OCI-LY7 (cell line): ENCODE measurements around the gene UBE2J2. TPM values are rescaled to one million over a fixed set of nuclear protein-coding genes. Genes with fewer than 3 reads are reported as not detected.

Experiments
- BruUV-seq: library from RNA; stranded (reverse); fragments of 400-500 nt; replicated peaks from 2 replicates; lab custom pipeline; 2021; lab: Mats Ljungman, UMichigan
- CTCF ChIA-PET: fragments of 300-600 bp; sonication (Branson Sonifier 250); formaldehyde crosslinking; loops from one replicate; lab custom pipeline; 2022; ENCODE audit warnings: antibody characterized with exemption; ENCODE audit not compliant: unreplicated experiment; lab: Charles Lee
- POLR2A ChIA-PET: fragments of 300-600 bp; sonication (Branson Sonifier 250); formaldehyde crosslinking; loops from one replicate; lab custom pipeline; 2022; ENCODE audit warnings: antibody characterized with exemption; lab: Charles Lee
- DNase-seq: peaks from one replicate; pipeline ENCODE4 v3.0.0-alpha.2; 2015; ENCODE audit warnings: low spot score
- H2AFZ ChIP-seq: fragments of 200-600 bp; sonication (generic), shearing (Covaris generic); 2 replicates; pipeline ENCODE4 v1.6.1; 2014; ENCODE audit warnings: mild to moderate bottlenecking, antibody characterized with exemption, low read length, moderate library complexity
- H3K27ac ChIP-seq: fragments of 200-600 bp; sonication (generic); 2 replicates; pipeline ENCODE4 v1.5.1; 2014; ENCODE audit warnings: mixed run types, low read depth, mild to moderate bottlenecking, moderate library complexity, low read length, inconsistent platforms; ENCODE audit not compliant: poor library complexity, severe bottlenecking
- H3K36me3 ChIP-seq: fragments of 200-600 bp; sonication (generic); 2 replicates; pipeline ENCODE4 v1.6.1; 2014; ENCODE audit warnings: mild to moderate bottlenecking, antibody characterized with exemption, low read length, moderate library complexity, mixed read lengths; ENCODE audit not compliant: insufficient read depth
- H3K4me1 ChIP-seq: fragments of 200-600 bp; sonication (generic); 2 replicates; pipeline ENCODE4 v1.5.1; 2014; ENCODE audit warnings: mild to moderate bottlenecking, low read length; ENCODE audit not compliant: insufficient read depth, poor library complexity, severe bottlenecking
- H3K4me2 ChIP-seq: fragments of 200-600 bp; sonication (generic); 2 replicates; pipeline ENCODE4 v1.6.1; 2014; ENCODE audit warnings: mild to moderate bottlenecking, low read length
- H3K4me3 ChIP-seq: fragments of 200-600 bp; sonication (generic); 2 replicates; pipeline ENCODE4 v1.5.1; 2014; ENCODE audit warnings: mild to moderate bottlenecking, low read depth, low read length; ENCODE audit not compliant: poor library complexity, severe bottlenecking
- H3K79me2 ChIP-seq: fragments of 200-600 bp; sonication (generic); 2 replicates; pipeline ENCODE4 v1.6.1; 2016; ENCODE audit warnings: low read depth, mild to moderate bottlenecking, low read length, moderate library complexity, mixed read lengths; ENCODE audit not compliant: insufficient read depth
- H3K9me2 ChIP-seq: fragments of 200-600 bp; sonication (generic); 2 replicates; pipeline ENCODE4 v1.6.1; 2016; ENCODE audit warnings: mild to moderate bottlenecking, low read length, mixed read lengths; ENCODE audit not compliant: insufficient read depth
- H3K9me3 ChIP-seq: fragments of 200-600 bp; sonication (generic); 2 replicates; pipeline ENCODE4 v1.6.1; 2014; ENCODE audit warnings: mild to moderate bottlenecking, mixed run types, low read length, mixed read lengths
- H4K20me1 ChIP-seq: fragments of 200-600 bp; sonication (generic); 2 replicates; pipeline ENCODE4 v1.6.1; 2014; ENCODE audit warnings: mild to moderate bottlenecking, antibody characterized with exemption, low read length, moderate library complexity, mixed read lengths; ENCODE audit not compliant: insufficient read depth
- EZH2phosphoT487 ChIP-seq: fragments of 200-600 bp; sonication (generic); IDR thresholded peaks from 2 replicates; pipeline ENCODE4 v1.6.1; 2018; ENCODE audit warnings: low read depth, borderline replicate concordance, mild to moderate bottlenecking, mixed run types, antibody characterized with exemption, low read length, moderate library complexity, mixed read lengths
- intact Hi-C: fragments of 100-400 bp; cut with micrococcal nuclease; formaldehyde crosslinking; loops from one replicate; pipeline ENCODE4 v1.10.0; 2022; ENCODE audit not compliant: unreplicated experiment
- total RNA-seq, 2 experiments: library from RNA; depleted of rRNA in 1 of 2; stranded (reverse); fragments of >200 nt in 1 of 2; shearing (Covaris generic) in 1 of 2; gene quantifications; 2 replicates each; pipeline ENCODE4 v1.2.3, GENCODE V29; 2014 to 2022
- TF ChIP-seq, protein P1 (sequence below): fragments of 200-600 bp; sonication (generic); conservative IDR thresholded peaks from 2 replicates; pipeline ENCODE4 v1.5.1; 2014; ENCODE audit warnings: mild to moderate bottlenecking, antibody characterized with exemption, low read length, moderate library complexity, mixed read lengths

UBE2J2 gene
- total RNA-seq, 2 experiments from 2014 or later, result 69.2 to 88.7 TPM

DNA sequence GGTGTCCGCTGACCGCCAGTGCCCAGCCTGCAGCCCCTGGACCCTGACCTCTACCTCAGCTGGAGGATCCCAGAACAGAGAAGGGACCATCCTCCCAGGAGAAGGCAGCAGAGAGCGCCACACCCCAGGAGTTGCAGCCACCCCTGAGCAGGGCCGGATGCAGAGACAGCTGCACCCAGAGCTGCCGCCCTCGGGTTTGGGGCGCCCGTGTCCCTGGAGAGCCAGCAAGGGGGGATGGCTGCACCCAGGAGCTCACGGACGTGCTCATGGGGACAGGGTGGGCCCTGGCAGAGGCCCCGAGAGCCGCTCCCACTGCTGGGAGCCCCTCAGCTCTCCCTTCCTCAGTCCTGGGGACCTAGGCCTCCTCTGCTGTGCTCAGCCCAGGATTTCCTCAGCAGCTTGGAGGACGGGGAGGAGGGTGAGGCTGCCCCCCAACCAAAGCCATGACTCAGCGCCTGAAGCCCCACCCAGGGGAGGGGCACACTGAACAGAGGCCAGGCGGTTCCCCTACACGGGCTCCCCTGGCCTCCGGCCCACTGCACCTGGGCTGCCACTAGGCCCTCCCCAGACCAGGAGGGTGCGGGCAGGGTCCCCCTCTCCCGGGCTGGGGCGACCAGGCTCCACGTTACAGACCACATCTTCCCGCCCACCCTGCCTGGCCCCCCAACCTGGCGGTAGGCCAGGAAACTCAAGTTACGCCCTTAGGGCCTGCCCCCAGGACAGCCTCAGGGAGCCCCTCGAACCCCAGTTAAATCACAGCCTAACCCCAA is 31.8 kb upstream of the UBE2J2 start:
- peaks cover 35% of the 10 kb centered on the region for H3K4me1 ChIP-seq
- H3K27ac ChIP-seq, result peak overlapping the region; percentile 21
- H3K36me3 ChIP-seq, result peaks cover 12% of the 10 kb centered on the region; the same call in 1 of the 2 replicates
- DNase-seq, result peak; percentile 55
- H3K4me2 ChIP-seq, result peak overlapping the region; percentile 99
- intact Hi-C loops, result loop anchor here (5.0 kb wide), 3 partner anchors 73 to 273 kb away; partner anchors contain the start of genes B3GALT6, C1orf159 and SDF4
- H3K9me3 ChIP-seq, result no peaks in the 10 kb centered on the region
- ChIA-PET POLR2A (interaction anchor here (0.6 kb wide), 1 partner anchor 30 kb away, joined by 3 read pairs; no protein-coding TSS in a partner anchor), CTCF (no interaction called here)
- no peaks in the 10 kb centered on the region; the same call in 1 of the 2 replicates for H3K79me2 ChIP-seq
- H3K4me3 ChIP-seq, result peak overlapping the region; percentile 89
- H2AFZ ChIP-seq, result no peak overlapping the region
- no peak for TF ChIP-seq EZH2phosphoT487
- TF ChIP-seq, protein P1, sequence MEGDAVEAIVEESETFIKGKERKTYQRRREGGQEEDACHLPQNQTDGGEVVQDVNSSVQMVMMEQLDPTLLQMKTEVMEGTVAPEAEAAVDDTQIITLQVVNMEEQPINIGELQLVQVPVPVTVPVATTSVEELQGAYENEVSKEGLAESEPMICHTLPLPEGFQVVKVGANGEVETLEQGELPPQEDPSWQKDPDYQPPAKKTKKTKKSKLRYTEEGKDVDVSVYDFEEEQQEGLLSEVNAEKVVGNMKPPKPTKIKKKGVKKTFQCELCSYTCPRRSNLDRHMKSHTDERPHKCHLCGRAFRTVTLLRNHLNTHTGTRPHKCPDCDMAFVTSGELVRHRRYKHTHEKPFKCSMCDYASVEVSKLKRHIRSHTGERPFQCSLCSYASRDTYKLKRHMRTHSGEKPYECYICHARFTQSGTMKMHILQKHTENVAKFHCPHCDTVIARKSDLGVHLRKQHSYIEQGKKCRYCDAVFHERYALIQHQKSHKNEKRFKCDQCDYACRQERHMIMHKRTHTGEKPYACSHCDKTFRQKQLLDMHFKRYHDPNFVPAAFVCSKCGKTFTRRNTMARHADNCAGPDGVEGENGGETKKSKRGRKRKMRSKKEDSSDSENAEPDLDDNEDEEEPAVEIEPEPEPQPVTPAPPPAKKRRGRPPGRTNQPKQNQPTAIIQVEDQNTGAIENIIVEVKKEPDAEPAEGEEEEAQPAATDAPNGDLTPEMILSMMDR, result no peak
- no TSS peak for BruUV-seq
- peaks cover 5% of the 10 kb centered on the region; the same call in 1 of the 2 replicates for H4K20me1 ChIP-seq
- H3K9me2 ChIP-seq, result no peaks in the 10 kb centered on the region

DNA sequence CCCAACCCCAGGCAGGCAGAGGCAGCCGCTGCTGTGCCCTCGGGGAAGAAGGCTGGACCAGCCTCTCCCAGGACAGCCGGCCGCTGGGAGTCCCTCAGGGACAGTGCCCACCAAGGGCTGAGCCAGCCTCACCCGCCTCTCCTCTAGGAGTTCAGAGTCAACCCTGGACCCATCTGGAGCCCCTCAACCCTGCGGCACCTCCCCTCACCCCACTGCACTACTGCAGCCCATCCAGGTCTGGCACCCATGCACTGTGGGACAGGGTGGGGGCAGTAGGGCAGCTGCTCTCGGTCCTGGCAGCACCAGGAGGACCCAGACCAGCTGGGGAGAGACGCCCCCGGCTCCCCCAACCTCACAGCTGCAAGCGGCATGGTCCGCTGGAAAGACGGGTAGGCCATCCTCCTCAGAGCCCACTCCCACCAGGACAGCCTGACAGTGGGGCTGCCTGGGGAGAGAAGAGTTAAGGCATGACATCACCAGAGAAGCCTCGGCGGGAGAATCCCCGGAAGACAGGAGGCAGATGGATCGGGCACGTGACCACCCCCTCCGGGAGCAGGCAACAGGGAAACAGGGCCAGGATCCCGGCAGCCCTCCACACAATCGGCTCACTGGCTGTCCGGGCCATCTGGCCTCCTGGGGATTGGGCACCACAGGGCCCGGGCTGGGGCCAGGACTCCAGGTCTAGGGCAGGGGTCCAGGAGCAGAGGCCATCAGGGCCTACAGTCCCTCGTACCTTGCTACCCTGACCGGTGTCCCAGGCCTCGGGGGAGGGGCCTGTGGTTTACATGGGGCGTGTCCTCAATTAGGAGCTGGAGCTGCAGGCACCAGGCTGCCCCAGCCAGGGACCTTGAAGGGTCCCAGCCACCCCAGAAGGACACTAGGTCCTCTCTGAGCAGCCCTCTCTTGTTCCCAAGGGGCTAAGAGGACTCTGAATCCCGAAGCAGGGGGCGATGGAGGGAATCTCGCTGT is 31.0 kb upstream of the UBE2J2 start:
- CTCF ChIA-PET, result no interaction called here
- Histone ChIP-seq H3K79me2 (no peaks in the 10 kb centered on the region; the same call in 1 of the 2 replicates), H3K36me3 (peaks cover 3% of the 10 kb centered on the region; the same call in 1 of the 2 replicates), H2AFZ (no peak overlapping the region), H3K9me2 (no peaks in the 10 kb centered on the region), H3K27ac (peak overlapping the region; percentile 21), H3K4me3 (peak overlapping the region; percentile 89), H4K20me1 (no peaks in the 10 kb centered on the region), H3K9me3 (no peaks in the 10 kb centered on the region), H3K4me2 (peak overlapping the region; percentile 99), H3K4me1 (peaks cover 28% of the 10 kb centered on the region)
- no TSS peak for BruUV-seq
- DNase-seq, result no peak
- POLR2A ChIA-PET, result interaction anchor here (0.6 kb wide), 1 partner anchor 29 kb away, joined by 3 read pairs; no protein-coding TSS in a partner anchor
- TF ChIP-seq, protein P1, result no peak
- no peak for TF ChIP-seq EZH2phosphoT487
- intact Hi-C loops, result loop anchor here (5.0 kb wide), 3 partner anchors 72 to 272 kb away; partner anchors contain the start of genes B3GALT6, C1orf159 and SDF4
